GM12878 (cell line): ENCODE measurements around the gene DDIT4. TPM values are rescaled to one million over a fixed set of nuclear protein-coding genes. Genes with fewer than 3 reads are reported as not detected.

ENCODE experiments used
- BACH1 ChIP-seq: fragments of 450-650 bp; IDR thresholded peaks from 2 replicates; pipeline ENCODE4 v1.6.1; 2017; ENCODE audit warnings: mild to moderate bottlenecking, borderline replicate concordance
- BHLHE40 ChIP-seq, 2 experiments: fragments of 450-650 bp in 1 of 2; IDR thresholded peaks; 2 replicates each; pipeline ENCODE4 v1.6.1; 2011 to 2017; ENCODE audit warnings: low read depth in 2 of 2, borderline replicate concordance in 1 of 2, improper control_type of control experiment in 1 of 2, low read length in 1 of 2, mild to moderate bottlenecking in 1 of 2
- CBX5 ChIP-seq: sonication (generic); IDR thresholded peaks from 2 replicates; pipeline ENCODE4 v1.6.1; 2016; ENCODE audit warnings: low read depth, moderate library complexity, mild to moderate bottlenecking, inconsistent platforms
- CREM ChIP-seq: IDR thresholded peaks from 2 replicates; pipeline ENCODE4 v1.6.1; 2014; ENCODE audit warnings: antibody characterized with exemption, low read depth
- EGR1 ChIP-seq, 2 experiments: IDR thresholded peaks; 1 replicate in 1 of 2; 2 replicates in 1 of 2; pipeline ENCODE4 v1.6.1; 2011 to 2012; ENCODE audit warnings: low read depth in 2 of 2, low read length in 2 of 2, borderline replicate concordance in 1 of 2, mild to moderate bottlenecking in 1 of 2, moderate library complexity in 1 of 2
- IKZF2 ChIP-seq, 2 experiments: fragments of 450-650 bp; IDR thresholded peaks; 2 replicates each; pipeline ENCODE4 v1.6.1; 2017; ENCODE audit warnings: mild to moderate bottlenecking in 2 of 2, moderate library complexity in 2 of 2
- KDM1A ChIP-seq: fragments of 200-600 bp; sonication (generic); IDR thresholded peaks from 2 replicates; pipeline ENCODE4 v1.6.1; 2016; ENCODE audit warnings: borderline replicate concordance
- NFYB ChIP-seq: IDR thresholded peaks from 2 replicates; pipeline ENCODE4 v1.6.1; 2011; ENCODE audit warnings: low read depth, mild to moderate bottlenecking, low read length, improper control_type of control experiment, moderate library complexity; ENCODE audit not compliant: insufficient read depth
- NR2C2 ChIP-seq: IDR thresholded peaks from 2 replicates; pipeline ENCODE4 v1.6.1; 2011; ENCODE audit warnings: borderline replicate concordance, low read depth; ENCODE audit not compliant: control insufficient read depth, insufficient read length
- NR2F1 ChIP-seq: fragments of 450-650 bp; conservative IDR thresholded peaks from 2 replicates; pipeline ENCODE4 v1.6.1; 2017; ENCODE audit warnings: mild to moderate bottlenecking
- RAD51 ChIP-seq: fragments of 450-650 bp; IDR thresholded peaks from 2 replicates; pipeline ENCODE4 v1.6.1; 2016; ENCODE audit warnings: moderate library complexity, mild to moderate bottlenecking, inconsistent platforms
- SIX5 ChIP-seq: IDR thresholded peaks from 2 replicates; pipeline ENCODE4 v1.6.1; 2011; ENCODE audit warnings: mild to moderate bottlenecking, low read depth, low read length, moderate library complexity; ENCODE audit not compliant: severe bottlenecking
- SMC3 ChIP-seq: IDR thresholded peaks from 2 replicates; pipeline ENCODE4 v1.6.1; 2011; ENCODE audit warnings: low read length, improper control_type of control experiment, borderline replicate concordance
- SRF ChIP-seq, 2 experiments: IDR thresholded peaks; 2 replicates each; pipeline ENCODE4 v1.6.1; 2011; ENCODE audit warnings: low read depth in 2 of 2, low read length in 2 of 2, mild to moderate bottlenecking in 1 of 2, moderate library complexity in 1 of 2
- STAT1 ChIP-seq: fragments of 450-650 bp; conservative IDR thresholded peaks from 2 replicates; pipeline ENCODE4 v1.6.1; 2014; ENCODE audit warnings: antibody characterized with exemption, mild to moderate bottlenecking
- WRNIP1 ChIP-seq: IDR thresholded peaks from 2 replicates; pipeline ENCODE4 v1.6.1; 2011; ENCODE audit warnings: low read depth, low read length, improper control_type of control experiment, borderline replicate concordance
- YY1 ChIP-seq: IDR thresholded peaks from 2 replicates; pipeline ENCODE4 v1.6.1; 2011; ENCODE audit warnings: low read depth, mild to moderate bottlenecking, low read length
- ZNF217 ChIP-seq: fragments of 450-650 bp; IDR thresholded peaks from 2 replicates; pipeline ENCODE4 v1.6.1; 2017; ENCODE audit warnings: antibody characterized with exemption, mild to moderate bottlenecking
- polyA plus RNA-seq, 11 experiments: library from polyadenylated mRNA; depleted of rRNA in 4 of 11; unstranded in 6 of 11; stranded (reverse) in 5 of 11; fragments of >200 nt; fragmentation: Nextera tagmentation in 4 of 11; fragmentation: Illumina TruSeq in 1 of 11; extraction: Ambion mirVana in 4 of 11; extraction: Trizol in 1 of 11; gene quantifications; 1 replicate in 1 of 11; 2 replicates in 10 of 11; pipeline versions ENCODE4 v1.2.1 to v1.2.3, GENCODE V29; 2011 to 2016; ENCODE audit warnings: inconsistent platforms in 2 of 11, missing spikeins in 2 of 11, low read depth in 1 of 11
- total RNA-seq, 4 experiments: library from RNA; depleted of rRNA in 3 of 4; stranded (reverse); fragments of >200 nt in 3 of 4; fragmentation: Illumina TruSeq in 1 of 4; extraction: Trizol in 1 of 4; gene quantifications; 2 replicates each; pipeline versions ENCODE4 v1.2.1 to v1.2.3, GENCODE V29; 2013 to 2021
- TF ChIP-seq, protein P1 (sequence below): fragments of 450-650 bp; IDR thresholded peaks from 2 replicates; pipeline ENCODE4 v1.6.1; 2014; ENCODE audit warnings: mild to moderate bottlenecking
- TF ChIP-seq, protein P2 (sequence below): IDR thresholded peaks from 2 replicates; pipeline ENCODE4 v1.6.1; 2011; ENCODE audit warnings: borderline replicate concordance, low read depth, mild to moderate bottlenecking, moderate library complexity, low read length; ENCODE audit not compliant: insufficient read depth, poor library complexity, severe bottlenecking
- TF ChIP-seq, protein P3 (sequence below): fragments of 450-650 bp; IDR thresholded peaks from 2 replicates; pipeline ENCODE4 v1.6.1; 2016; ENCODE audit warnings: mild to moderate bottlenecking
- TF ChIP-seq, protein P4 (sequence below): IDR thresholded peaks from 2 replicates; pipeline ENCODE4 v1.6.1; 2012; ENCODE audit warnings: low read depth, low read length, improper control_type of control experiment
- TF ChIP-seq, protein P5 (sequence below): IDR thresholded peaks from 2 replicates; pipeline ENCODE4 v1.6.1; 2011; ENCODE audit warnings: low read depth, low read length, improper control_type of control experiment, borderline replicate concordance

Gene DDIT4
- total and polyA plus RNA-seq, 10 of the 15 experiments (the other 5 are each of a cell fraction or from before 2014, with no cell fraction given): 2.1 to 277 (median 183) TPM

DNA sequence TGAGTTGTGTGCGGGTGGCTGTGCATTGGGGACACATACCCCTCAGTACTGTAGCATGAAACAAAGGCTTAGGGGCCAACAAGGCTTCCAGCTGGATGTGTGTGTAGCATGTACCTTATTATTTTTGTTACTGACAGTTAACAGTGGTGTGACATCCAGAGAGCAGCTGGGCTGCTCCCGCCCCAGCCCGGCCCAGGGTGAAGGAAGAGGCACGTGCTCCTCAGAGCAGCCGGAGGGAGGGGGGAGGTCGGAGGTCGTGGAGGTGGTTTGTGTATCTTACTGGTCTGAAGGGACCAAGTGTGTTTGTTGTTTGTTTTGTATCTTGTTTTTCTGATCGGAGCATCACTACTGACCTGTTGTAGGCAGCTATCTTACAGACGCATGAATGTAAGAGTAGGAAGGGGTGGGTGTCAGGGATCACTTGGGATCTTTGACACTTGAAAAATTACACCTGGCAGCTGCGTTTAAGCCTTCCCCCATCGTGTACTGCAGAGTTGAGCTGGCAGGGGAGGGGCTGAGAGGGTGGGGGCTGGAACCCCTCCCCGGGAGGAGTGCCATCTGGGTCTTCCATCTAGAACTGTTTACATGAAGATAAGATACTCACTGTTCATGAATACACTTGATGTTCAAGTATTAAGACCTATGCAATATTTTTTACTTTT lies 1.8 kb downstream of the DDIT4 start (continued):
- TF ChIP-seq CBX5 (no peak), KDM1A (no peak), ZNF217 (no peak), YY1 (no peak), SIX5 (no peak), NFYB (no peak), IKZF2 (IDR thresholded peaks at IDR 0.05) (no peak), STAT1 (no peak), SMC3 (0 out of 2 replicates have a peak, but pooled peaks have one; percentile 14), NR2F1 (peak; percentile 55), CREM (0 out of 2 replicates have a peak, but pooled peaks have one; percentile 12), WRNIP1 (no peak), NR2C2 (no peak), SRF (IDR thresholded peaks at IDR 0.05; ENCODE audit: low read depth in 2 of 2, low read length in 2 of 2) (no peak), BHLHE40 (IDR thresholded peaks at IDR 0.05; ENCODE audit: borderline replicate concordance in 1 of 2, low read depth in 2 of 2, low read length in 1 of 2) (peak; percentile 79 to 86), BACH1 (peak; percentile 90), EGR1 (IDR thresholded peaks at IDR 0.05; ENCODE audit: borderline replicate concordance in 1 of 2, low read depth in 2 of 2, low read length in 2 of 2) (no peak), RAD51 (0 out of 2 replicates have a peak, but pooled peaks have one; percentile 34)
- TF ChIP-seq, protein P1, sequence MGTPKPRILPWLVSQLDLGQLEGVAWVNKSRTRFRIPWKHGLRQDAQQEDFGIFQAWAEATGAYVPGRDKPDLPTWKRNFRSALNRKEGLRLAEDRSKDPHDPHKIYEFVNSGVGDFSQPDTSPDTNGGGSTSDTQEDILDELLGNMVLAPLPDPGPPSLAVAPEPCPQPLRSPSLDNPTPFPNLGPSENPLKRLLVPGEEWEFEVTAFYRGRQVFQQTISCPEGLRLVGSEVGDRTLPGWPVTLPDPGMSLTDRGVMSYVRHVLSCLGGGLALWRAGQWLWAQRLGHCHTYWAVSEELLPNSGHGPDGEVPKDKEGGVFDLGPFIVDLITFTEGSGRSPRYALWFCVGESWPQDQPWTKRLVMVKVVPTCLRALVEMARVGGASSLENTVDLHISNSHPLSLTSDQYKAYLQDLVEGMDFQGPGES: no peak
- TF ChIP-seq, protein P2, sequence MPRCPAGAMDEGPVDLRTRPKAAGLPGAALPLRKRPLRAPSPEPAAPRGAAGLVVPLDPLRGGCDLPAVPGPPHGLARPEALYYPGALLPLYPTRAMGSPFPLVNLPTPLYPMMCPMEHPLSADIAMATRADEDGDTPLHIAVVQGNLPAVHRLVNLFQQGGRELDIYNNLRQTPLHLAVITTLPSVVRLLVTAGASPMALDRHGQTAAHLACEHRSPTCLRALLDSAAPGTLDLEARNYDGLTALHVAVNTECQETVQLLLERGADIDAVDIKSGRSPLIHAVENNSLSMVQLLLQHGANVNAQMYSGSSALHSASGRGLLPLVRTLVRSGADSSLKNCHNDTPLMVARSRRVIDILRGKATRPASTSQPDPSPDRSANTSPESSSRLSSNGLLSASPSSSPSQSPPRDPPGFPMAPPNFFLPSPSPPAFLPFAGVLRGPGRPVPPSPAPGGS: no peak
- TF ChIP-seq, protein P3, sequence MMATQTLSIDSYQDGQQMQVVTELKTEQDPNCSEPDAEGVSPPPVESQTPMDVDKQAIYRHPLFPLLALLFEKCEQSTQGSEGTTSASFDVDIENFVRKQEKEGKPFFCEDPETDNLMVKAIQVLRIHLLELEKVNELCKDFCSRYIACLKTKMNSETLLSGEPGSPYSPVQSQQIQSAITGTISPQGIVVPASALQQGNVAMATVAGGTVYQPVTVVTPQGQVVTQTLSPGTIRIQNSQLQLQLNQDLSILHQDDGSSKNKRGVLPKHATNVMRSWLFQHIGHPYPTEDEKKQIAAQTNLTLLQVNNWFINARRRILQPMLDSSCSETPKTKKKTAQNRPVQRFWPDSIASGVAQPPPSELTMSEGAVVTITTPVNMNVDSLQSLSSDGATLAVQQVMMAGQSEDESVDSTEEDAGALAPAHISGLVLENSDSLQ: no peak
- TF ChIP-seq, protein P4, sequence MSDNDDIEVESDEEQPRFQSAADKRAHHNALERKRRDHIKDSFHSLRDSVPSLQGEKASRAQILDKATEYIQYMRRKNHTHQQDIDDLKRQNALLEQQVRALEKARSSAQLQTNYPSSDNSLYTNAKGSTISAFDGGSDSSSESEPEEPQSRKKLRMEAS: peak; percentile 81
- TF ChIP-seq, protein P5, sequence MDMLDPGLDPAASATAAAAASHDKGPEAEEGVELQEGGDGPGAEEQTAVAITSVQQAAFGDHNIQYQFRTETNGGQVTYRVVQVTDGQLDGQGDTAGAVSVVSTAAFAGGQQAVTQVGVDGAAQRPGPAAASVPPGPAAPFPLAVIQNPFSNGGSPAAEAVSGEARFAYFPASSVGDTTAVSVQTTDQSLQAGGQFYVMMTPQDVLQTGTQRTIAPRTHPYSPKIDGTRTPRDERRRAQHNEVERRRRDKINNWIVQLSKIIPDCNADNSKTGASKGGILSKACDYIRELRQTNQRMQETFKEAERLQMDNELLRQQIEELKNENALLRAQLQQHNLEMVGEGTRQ: peak; percentile 1
